Heart left ventricle (tissue), 16 donors: ENCODE data around the gene TNNC1. TPM values are rescaled to one million over a fixed set of nuclear protein-coding genes. Genes with fewer than 3 reads are reported as not detected.

Experiments used
- ATAC-seq, 4 donors: fragments of 200-7000 bp; cut with Tn5 transposase; one replicate each; pipeline ENCODE4 v1.9.1; 2020 to 2022; ENCODE audit warnings: moderate library complexity in 4 of 4, mild to moderate bottlenecking in 3 of 4, moderate number of reproducible peaks in 1 of 4
- DNase-seq, 5 donors: peaks; one replicate each; pipeline ENCODE4 v3.0.0-alpha.2; 2020
- H3K27ac ChIP-seq, 12 donors: fragments of 200-600 bp; sonication (generic) in 4 of 12; one replicate each; pipeline versions ENCODE4 v1.5.0 to v1.8.0; 2016 to 2022; ENCODE audit warnings: mild to moderate bottlenecking in 2 of 12
- H3K27me3 ChIP-seq, 9 donors: fragments of 200-600 bp; sonication (generic) in 2 of 9; one replicate each; pipeline versions ENCODE4 v1.5.1 to v1.8.0; 2016 to 2022; ENCODE audit warnings: mild to moderate bottlenecking in 3 of 9
- H3K36me3 ChIP-seq, 9 donors: fragments of 200-600 bp; sonication (generic) in 2 of 9; one replicate each; pipeline versions ENCODE4 v1.5.0 to v1.8.0; 2018 to 2022; ENCODE audit warnings: mild to moderate bottlenecking in 2 of 9
- H3K4me1 ChIP-seq, 12 donors: fragments of 200-600 bp; sonication (generic) in 4 of 12; one replicate each; pipeline versions ENCODE4 v1.5.0 to v1.8.0; 2016 to 2022; ENCODE audit warnings: mild to moderate bottlenecking in 3 of 12
- H3K4me3 ChIP-seq, 12 donors: fragments of 200-600 bp; sonication (generic) in 4 of 12; one replicate each; pipeline versions ENCODE4 v1.5.0 to v1.8.0; 2017 to 2022; ENCODE audit warnings: mild to moderate bottlenecking in 9 of 12, moderate library complexity in 4 of 12
- H3K9me3 ChIP-seq, 12 donors: fragments of 200-600 bp; sonication (generic) in 4 of 12; one replicate each; pipeline versions ENCODE4 v1.5.0 to v1.8.0; 2016 to 2022; ENCODE audit warnings: mild to moderate bottlenecking in 1 of 12
- POLR2A ChIP-seq, 2 donors: fragments of 450-650 bp; IDR thresholded peaks; one replicate each; pipeline ENCODE4 v1.6.1; 2017; ENCODE audit warnings: antibody characterized with exemption in 2 of 2, mild to moderate bottlenecking in 2 of 2, moderate library complexity in 2 of 2
- WGBS, 4 donors: extraction: QIAGEN DNeasy Blood & Tissue Kit in 2 of 4; methylation state at CpG; one replicate each; pipeline versions ENCODE4 v1.1.5 to v1.1.7; 2013 to 2018; 5-methylcytosine and 5-hydroxymethylcytosine counted together
- intact Hi-C, 10 donors: fragments of 100-400 bp; cut with DNase I; formaldehyde crosslinking; loops; one replicate each; pipeline versions ENCODE4 v1.11.1 to v1.14.2; 2022
- polyA plus RNA-seq, 2 donors: library from polyadenylated mRNA; stranded (reverse); fragments of 200-250 nt; gene quantifications; one replicate each; pipeline ENCODE4 v1.2.3, GENCODE V29; 2013
- total RNA-seq, 9 donors: library from RNA; depleted of rRNA in 2 of 9; stranded (reverse); fragments of >200 nt in 2 of 9; fragmentation: NEBNext Ultra II Directional in 3 of 9; extraction: Animal tissue kit (Norgen Biotek cat#: 25700) in 3 of 9; gene quantifications; one replicate each; pipeline versions ENCODE4 v1.1.0 to v1.2.4, GENCODE V29; 2016 to 2023
- TF ChIP-seq, protein P1 (sequence below), 12 donors: fragments of 200-600 bp; sonication (generic) in 4 of 12; IDR thresholded peaks; one replicate each; pipeline versions ENCODE4 v1.5.0 to v1.8.0; 2018 to 2022; ENCODE audit warnings: antibody characterized with exemption in 12 of 12, mild to moderate bottlenecking in 5 of 12
- donor health status: ischemic (EF 13 %, LVEDD 7.1; RV severe dilation, severe dysfunction).
- donor health status: healthy with polysubstance abuse.
- donor health status: DM: no; HTN: yes; CAD: no.
- donor health status: DM: no; HTN: no; CAD: no.
- donor health status: ischemic (EF 25% LVEDD 6.9; RV normal size, moderate dysfunction).
- donor health status: ischemic (EF 25% LVEDD 5.7; RV mildly dilated, moderate dysfunction).
- donor health status: healthy.
- donor health status: DM: yes; HTN: yes; CAD: no.
- donor health status: ischemic (EF 35%, LVEDD 5.7; RV mildly dilated, moderate dysfunction).
- donor health status: nonischemic (EF 11% LVEDD 7.7; RV severe dilation, severe dysfunction).
- donor health status: DM: yes; HTN: yes; CAD: no.
- donor health status: PGD.
- donor health status: ischemic (EF 29% LVEDD 5.4; RV normal size, mild dysfunction).
- donor health status: nonischemic (EF 23%, LVEDD 6.1; RV moderate dilation, normal function).

The TNNC1 gene
- total and polyA plus RNA-seq, 11 donors: 4,301 to 20,003 (median 8,364) TPM

DNA sequence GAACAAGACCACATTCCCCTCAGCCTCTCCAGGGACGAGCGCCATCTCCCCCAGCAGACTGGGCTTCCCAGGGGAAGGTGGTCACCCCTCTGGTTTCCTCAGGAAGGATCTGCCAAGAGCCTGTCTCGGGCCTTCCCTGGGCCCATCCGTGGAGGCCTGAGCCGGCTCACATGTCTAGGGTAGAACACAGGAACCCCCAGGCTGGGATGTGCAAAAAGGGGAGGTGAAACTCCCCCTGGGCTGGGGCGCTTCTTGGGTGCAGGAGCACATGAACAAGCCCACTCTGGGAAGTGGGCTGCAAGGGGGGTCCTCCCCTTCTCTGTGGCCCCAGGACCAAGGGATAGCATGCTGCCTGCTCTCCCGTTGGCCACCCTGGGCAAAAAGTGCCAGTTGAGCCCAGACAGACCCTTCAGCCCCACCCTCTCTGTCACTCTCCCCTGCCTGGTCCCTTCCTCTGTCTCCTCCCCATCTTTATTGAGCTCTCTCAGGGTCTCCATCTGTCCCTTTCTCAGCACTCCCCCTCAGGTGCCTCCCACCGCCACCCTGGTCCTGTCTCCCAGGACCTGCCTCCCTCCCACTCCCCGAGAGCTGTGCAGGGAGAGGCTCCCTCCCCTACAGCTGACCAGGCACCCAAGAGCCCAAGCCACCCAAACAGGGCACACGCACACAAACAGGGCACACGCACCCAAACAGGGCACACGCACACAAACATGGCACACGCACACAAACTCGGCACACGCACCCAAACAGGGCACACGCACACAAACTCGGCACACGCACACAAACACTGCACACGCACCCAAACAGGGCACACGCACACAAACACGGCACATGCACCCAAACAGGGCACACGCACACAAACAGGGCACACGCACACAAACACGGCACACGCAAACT, 9.8 kb downstream of the TNNC1 start:
- H3K4me1 ChIP-seq: peaks cover 0 to 29% (median 13%) of the 10 kb centered on the region in 12 donors
- ATAC-seq: no peak
- peak overlapping the region in 10 of 12 donors; percentile 8 to 52 (median 42) for H3K4me3 ChIP-seq
- intact Hi-C loops: no loop called here
- H3K27ac ChIP-seq: peak overlapping the region in 7 of 12 donors; percentile 19 to 59 (median 52)
- no peak for TF ChIP-seq POLR2A (IDR thresholded peaks at IDR 0.05)
- TF ChIP-seq, protein P1, sequence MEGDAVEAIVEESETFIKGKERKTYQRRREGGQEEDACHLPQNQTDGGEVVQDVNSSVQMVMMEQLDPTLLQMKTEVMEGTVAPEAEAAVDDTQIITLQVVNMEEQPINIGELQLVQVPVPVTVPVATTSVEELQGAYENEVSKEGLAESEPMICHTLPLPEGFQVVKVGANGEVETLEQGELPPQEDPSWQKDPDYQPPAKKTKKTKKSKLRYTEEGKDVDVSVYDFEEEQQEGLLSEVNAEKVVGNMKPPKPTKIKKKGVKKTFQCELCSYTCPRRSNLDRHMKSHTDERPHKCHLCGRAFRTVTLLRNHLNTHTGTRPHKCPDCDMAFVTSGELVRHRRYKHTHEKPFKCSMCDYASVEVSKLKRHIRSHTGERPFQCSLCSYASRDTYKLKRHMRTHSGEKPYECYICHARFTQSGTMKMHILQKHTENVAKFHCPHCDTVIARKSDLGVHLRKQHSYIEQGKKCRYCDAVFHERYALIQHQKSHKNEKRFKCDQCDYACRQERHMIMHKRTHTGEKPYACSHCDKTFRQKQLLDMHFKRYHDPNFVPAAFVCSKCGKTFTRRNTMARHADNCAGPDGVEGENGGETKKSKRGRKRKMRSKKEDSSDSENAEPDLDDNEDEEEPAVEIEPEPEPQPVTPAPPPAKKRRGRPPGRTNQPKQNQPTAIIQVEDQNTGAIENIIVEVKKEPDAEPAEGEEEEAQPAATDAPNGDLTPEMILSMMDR (IDR thresholded peaks at IDR 0.05): no peak
- DNase-seq: peak in 2 of 5 donors; percentile 19 to 26
- no peaks in the 10 kb centered on the region for H3K36me3 ChIP-seq
- H3K27me3 ChIP-seq: no peaks in the 10 kb centered on the region
- H3K9me3 ChIP-seq: no peaks in the 10 kb centered on the region
- WGBS, 4 donors: 83 to 90% (median 87%) methylated on average over 23 to 25 of the region's 25 CpGs

DNA sequence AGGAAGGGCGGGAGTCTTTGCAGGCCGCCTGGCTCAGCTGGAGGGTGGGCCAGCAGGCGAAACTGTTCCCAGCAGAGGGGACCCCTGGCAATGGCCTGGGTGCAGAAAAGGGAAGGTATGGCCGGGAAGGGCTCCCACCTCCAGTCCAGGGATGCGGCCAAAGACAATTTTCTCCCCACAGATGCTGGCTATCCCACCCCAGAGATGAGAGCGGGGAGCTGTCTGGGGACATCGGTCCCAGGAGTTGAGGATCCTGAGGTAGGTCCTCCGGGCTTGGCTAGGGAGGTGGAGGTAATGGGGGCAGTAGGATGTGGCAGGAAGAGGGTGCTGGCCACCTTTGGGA, 10.6 kb downstream of the TNNC1 start:
- H3K27me3 ChIP-seq: no peaks in the 10 kb centered on the region
- peaks cover 0 to 5% (median 0%) of the 10 kb centered on the region in 9 donors for H3K36me3 ChIP-seq
- DNase-seq: peak in 1 of 5 donors; percentile 52
- H3K27ac ChIP-seq: peak overlapping the region in 7 of 12 donors; percentile 19 to 59 (median 52)
- no peak for ATAC-seq
- TF ChIP-seq POLR2A (IDR thresholded peaks at IDR 0.05): no peak
- TF ChIP-seq, protein P1 (IDR thresholded peaks at IDR 0.05): no peak
- 81 to 94% (median 89%) methylated on average over 8 of the region's 8 CpGs for WGBS, 4 donors
- peaks cover 0 to 26% (median 14%) of the 10 kb centered on the region in 12 donors for H3K4me1 ChIP-seq
- no peaks in the 10 kb centered on the region for H3K9me3 ChIP-seq
- peak overlapping the region in 11 of 12 donors; percentile 8 to 52 (median 42) for H3K4me3 ChIP-seq
- intact Hi-C loops: no loop called here

DNA sequence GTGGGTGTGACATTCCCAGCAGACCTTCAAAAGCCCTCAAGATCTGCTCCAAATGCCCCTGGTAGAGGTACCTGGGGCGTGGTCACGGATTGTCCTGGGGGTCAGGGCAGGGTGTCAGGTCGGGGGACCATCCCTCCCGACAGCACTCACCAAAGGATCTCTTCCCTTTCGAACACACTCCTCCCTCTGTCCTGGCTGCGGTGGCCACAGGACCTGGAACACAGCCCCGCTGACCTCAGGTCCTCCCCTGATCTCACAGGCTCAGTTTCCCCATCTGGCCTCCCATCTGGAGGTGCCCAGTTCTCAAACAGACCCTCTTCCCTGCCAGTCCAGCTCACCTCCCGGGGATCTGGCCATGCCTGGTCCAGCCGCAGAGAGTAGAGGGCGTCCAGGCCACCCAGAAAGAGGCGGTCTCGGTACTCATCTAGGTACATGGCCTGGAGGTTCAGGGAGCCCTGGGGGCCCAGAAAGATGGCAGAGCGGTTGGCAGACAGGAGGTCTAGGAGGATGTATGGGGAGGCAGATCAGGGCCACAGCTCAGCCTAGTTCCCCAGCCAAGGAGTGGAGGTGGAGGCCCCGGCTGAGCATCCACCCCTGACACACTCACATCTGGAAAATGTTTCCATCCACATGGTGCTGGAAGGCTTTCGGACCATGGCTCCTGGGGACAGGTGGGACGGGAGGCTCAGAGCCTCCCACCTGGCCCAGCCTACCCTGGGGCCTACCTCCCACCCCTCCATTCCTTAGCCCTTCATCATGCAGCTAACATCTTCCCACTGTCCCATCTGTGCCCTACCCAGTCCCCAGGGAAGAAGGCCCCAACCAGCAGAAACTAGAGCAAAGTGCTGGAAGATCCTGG, 11.2 kb downstream of the TNNC1 start:
- TF ChIP-seq, protein P1 (IDR thresholded peaks at IDR 0.05): no peak
- no peak for TF ChIP-seq POLR2A (IDR thresholded peaks at IDR 0.05)
- ATAC-seq: no peak
- Histone ChIP-seq H3K4me3 (peak overlapping the region in 11 of 12 donors; percentile 8 to 52 (median 42)), H3K4me1 (peaks cover 0 to 26% (median 14%) of the 10 kb centered on the region in 12 donors), H3K27ac (peak overlapping the region in 8 of 12 donors; percentile 19 to 59 (median 38)), H3K9me3 (no peaks in the 10 kb centered on the region), H3K27me3 (no peaks in the 10 kb centered on the region), H3K36me3 (peaks cover 0 to 5% (median 0%) of the 10 kb centered on the region in 9 donors)
- WGBS, 4 donors: 88 to 95% (median 93%) methylated on average over 14 to 16 of the region's 16 CpGs
- intact Hi-C loops: no loop called here
- peak in 2 of 5 donors; percentile 11 to 52 for DNase-seq
